DND-41 (cell line): ENCODE results near the gene CALML3.

Experiments
- ATAC-seq: fragments of 200-7000 bp; cut with Tn5 transposase; 3 replicates; pipeline ENCODE4 v1.9.1; 2021; ENCODE audit warnings: low read depth; ENCODE audit not compliant: insufficient read depth
- DNase-seq: peaks from one replicate; pipeline ENCODE4 v3.0.0-alpha.2; 2020
- H2AFZ ChIP-seq: 2 replicates; pipeline ENCODE4 v1.6.0; 2012; ENCODE audit warnings: low read depth, low read length
- H3K27ac ChIP-seq: 2 replicates; pipeline ENCODE4 v1.5.1; 2012; ENCODE audit warnings: low read length, inconsistent platforms
- H3K27me3 ChIP-seq: fragments of 200-600 bp; sonication (generic); 2 replicates; pipeline ENCODE4 v1.6.0; 2012; ENCODE audit warnings: low read length, mild to moderate bottlenecking, inconsistent platforms; ENCODE audit not compliant: insufficient read depth, poor library complexity
- H3K36me3 ChIP-seq: 2 replicates; pipeline ENCODE4 v1.5.1; 2012; ENCODE audit warnings: low read length, inconsistent platforms; ENCODE audit not compliant: insufficient read depth
- H3K4me1 ChIP-seq: 2 replicates; pipeline ENCODE4 v1.5.1; 2012; ENCODE audit warnings: mild to moderate bottlenecking, low read length; ENCODE audit not compliant: insufficient read depth
- H3K4me2 ChIP-seq: 2 replicates; pipeline ENCODE4 v1.6.0; 2012; ENCODE audit warnings: mild to moderate bottlenecking, moderate library complexity, low read length, inconsistent platforms; ENCODE audit not compliant: insufficient read depth
- H3K4me3 ChIP-seq, 2 experiments: fragments of 200-600 bp in 1 of 2; shearing (Covaris generic) in 1 of 2; 2 replicates each; pipeline ENCODE4 v1.5.1; 2012 to 2016; ENCODE audit warnings: inconsistent platforms in 2 of 2, low read length in 2 of 2, mild to moderate bottlenecking in 2 of 2, low read depth in 1 of 2, moderate library complexity in 1 of 2
- H3K79me2 ChIP-seq: 2 replicates; pipeline ENCODE4 v1.6.0; 2012; ENCODE audit warnings: low read length, inconsistent platforms; ENCODE audit not compliant: insufficient read depth
- H3K9ac ChIP-seq: 2 replicates; pipeline ENCODE4 v1.6.0; 2012; ENCODE audit warnings: low read depth, mild to moderate bottlenecking, inconsistent platforms, low read length, moderate library complexity
- H3K9me3 ChIP-seq: 2 replicates; pipeline ENCODE4 v1.5.1; 2012; ENCODE audit warnings: low read length, moderate library complexity, mild to moderate bottlenecking, inconsistent platforms; ENCODE audit not compliant: insufficient read depth, severe bottlenecking
- H4K20me1 ChIP-seq: 2 replicates; pipeline ENCODE4 v1.6.0; 2012; ENCODE audit warnings: low read length; ENCODE audit not compliant: insufficient read depth
- EZH2 ChIP-seq: IDR thresholded peaks from 3 replicates; pipeline ENCODE4 v1.6.1; 2012; ENCODE audit warnings: borderline replicate concordance, low read depth, mild to moderate bottlenecking, moderate library complexity, low read length, inconsistent platforms; ENCODE audit not compliant: severe bottlenecking
- TF ChIP-seq, protein P1 (sequence below): IDR thresholded peaks from 2 replicates; pipeline ENCODE4 v1.5.1; 2012; ENCODE audit warnings: borderline replicate concordance, low read length, moderate library complexity, mild to moderate bottlenecking; ENCODE audit not compliant: poor library complexity, severe bottlenecking; ENCODE audit errors: extremely low read depth

CALML3 gene

DNA sequence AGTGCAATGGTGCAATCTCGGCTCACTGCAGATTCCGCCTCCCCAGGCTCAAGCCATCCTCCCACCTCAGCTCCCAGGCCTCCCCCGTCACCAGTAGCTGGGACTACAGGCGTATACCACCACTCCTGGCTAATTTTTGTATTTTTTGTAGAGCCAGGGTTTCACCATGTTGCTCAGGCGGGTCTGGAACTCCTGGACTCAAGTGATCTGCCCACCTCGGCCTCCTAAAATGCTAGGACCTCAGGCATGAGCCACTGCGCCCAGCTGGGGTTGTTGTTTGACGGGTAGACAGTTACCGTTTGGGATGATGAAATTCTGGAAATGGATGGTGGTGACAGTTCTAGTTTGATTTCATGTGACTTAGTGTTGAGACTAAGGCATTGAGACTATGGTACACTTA is 15.3 kb downstream of the CALML3 start:
- H3K4me3 ChIP-seq, result no peak overlapping the region

DNA sequence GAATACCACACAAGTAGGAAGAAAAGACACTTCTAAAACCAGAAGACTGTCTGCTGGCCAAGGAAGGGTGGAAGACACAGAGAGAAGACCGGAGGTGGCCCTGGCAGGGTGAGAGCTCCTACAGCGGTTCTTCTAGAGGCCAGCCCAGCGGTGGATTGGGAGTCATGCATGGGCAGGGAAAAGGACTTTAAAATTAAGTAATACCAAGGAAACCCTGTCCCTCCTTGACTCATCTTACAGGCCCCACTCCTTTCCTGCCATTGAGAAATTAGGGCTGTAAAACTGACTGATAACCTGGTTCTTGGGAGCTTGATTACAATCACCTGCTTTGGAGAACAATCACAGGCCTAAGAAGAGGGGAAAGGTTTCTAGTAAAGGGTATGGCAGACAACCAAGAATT is 16.1 kb downstream of the CALML3 start:
- Histone ChIP-seq H3K4me3 (no peak overlapping the region), H2AFZ (no peak overlapping the region), H4K20me1 (no peaks in the 10 kb centered on the region), H3K4me1 (no peaks in the 10 kb centered on the region), H3K36me3 (no peaks in the 10 kb centered on the region), H3K4me2 (no peak overlapping the region), H3K27me3 (peaks cover 10% of the 10 kb centered on the region), H3K27ac (no peak overlapping the region), H3K79me2 (no peaks in the 10 kb centered on the region), H3K9ac (no peak overlapping the region), H3K9me3 (peaks cover 4% of the 10 kb centered on the region)
- ATAC-seq (no peak), DNase-seq (no peak)
- no peak for TF ChIP-seq EZH2

More for the DNA sequence above, 15.3 kb downstream of the CALML3 start:
- H3K27ac ChIP-seq, result no peak overlapping the region
- TF ChIP-seq, protein P1, sequence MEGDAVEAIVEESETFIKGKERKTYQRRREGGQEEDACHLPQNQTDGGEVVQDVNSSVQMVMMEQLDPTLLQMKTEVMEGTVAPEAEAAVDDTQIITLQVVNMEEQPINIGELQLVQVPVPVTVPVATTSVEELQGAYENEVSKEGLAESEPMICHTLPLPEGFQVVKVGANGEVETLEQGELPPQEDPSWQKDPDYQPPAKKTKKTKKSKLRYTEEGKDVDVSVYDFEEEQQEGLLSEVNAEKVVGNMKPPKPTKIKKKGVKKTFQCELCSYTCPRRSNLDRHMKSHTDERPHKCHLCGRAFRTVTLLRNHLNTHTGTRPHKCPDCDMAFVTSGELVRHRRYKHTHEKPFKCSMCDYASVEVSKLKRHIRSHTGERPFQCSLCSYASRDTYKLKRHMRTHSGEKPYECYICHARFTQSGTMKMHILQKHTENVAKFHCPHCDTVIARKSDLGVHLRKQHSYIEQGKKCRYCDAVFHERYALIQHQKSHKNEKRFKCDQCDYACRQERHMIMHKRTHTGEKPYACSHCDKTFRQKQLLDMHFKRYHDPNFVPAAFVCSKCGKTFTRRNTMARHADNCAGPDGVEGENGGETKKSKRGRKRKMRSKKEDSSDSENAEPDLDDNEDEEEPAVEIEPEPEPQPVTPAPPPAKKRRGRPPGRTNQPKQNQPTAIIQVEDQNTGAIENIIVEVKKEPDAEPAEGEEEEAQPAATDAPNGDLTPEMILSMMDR, result no peak
- TF ChIP-seq EZH2, result no peak
- no peak overlapping the region for H3K4me2 ChIP-seq
- H3K36me3 ChIP-seq, result no peaks in the 10 kb centered on the region
- no peaks in the 10 kb centered on the region for H4K20me1 ChIP-seq
- H3K79me2 ChIP-seq, result no peaks in the 10 kb centered on the region
- DNase-seq (no peak), ATAC-seq (no peak)
- H3K9ac ChIP-seq, result no peak overlapping the region
- H3K4me1 ChIP-seq, result no peaks in the 10 kb centered on the region
- no peak overlapping the region for H2AFZ ChIP-seq
- H3K9me3 ChIP-seq, result peaks cover 4% of the 10 kb centered on the region
- peaks cover 10% of the 10 kb centered on the region for H3K27me3 ChIP-seq

DNA sequence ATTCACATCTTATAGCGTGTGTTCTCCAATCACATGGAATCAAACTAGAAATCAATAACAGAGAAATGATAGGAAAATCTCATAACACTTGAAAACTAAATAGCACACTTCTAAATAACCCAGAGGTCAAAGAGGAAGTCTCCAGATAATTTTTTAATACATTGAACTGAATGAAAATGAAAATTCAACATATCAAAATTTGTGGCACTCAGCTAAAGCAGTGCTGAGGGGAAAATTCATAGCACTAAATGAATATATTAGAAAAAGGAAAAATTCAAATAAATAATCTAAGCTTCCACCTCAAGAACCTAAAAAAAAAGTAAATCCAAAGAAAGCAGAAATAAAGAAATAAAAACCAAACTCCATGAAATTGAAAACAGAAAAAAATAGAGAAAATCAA is 17.3 kb downstream of the CALML3 start:
- Histone ChIP-seq H3K4me3 (no peak overlapping the region), H3K27me3 (peaks cover 8% of the 10 kb centered on the region), H3K27ac (no peak overlapping the region), H3K4me2 (no peak overlapping the region), H3K9me3 (peaks cover 4% of the 10 kb centered on the region), H3K79me2 (no peaks in the 10 kb centered on the region), H3K36me3 (no peaks in the 10 kb centered on the region), H3K9ac (no peak overlapping the region), H3K4me1 (no peaks in the 10 kb centered on the region), H2AFZ (no peak overlapping the region), H4K20me1 (no peaks in the 10 kb centered on the region)
- DNase-seq (no peak), ATAC-seq (no peak)
- TF ChIP-seq EZH2, result no peak
- TF ChIP-seq, protein P1, result no peak

DNA sequence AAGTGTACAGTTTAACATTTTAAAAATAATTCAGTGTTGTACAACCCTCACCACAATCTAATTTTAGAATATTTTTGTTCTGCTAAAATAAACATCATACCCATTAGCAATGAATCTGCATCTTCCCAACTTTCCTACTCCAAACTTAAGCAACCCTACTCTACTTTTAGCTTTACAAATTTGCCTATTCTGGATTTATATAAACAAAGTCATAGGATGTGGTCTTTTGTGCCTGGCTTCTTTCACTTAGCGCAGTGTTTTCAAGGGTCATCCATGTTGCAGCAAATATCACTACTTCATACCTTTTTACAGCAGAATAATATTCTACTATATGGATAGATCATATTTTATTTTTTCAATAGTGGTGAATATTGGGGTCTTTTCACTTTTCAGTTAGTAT is 18.9 kb downstream of the CALML3 start:
- TF ChIP-seq, protein P1, result no peak
- TF ChIP-seq EZH2, result no peak
- no peaks in the 10 kb centered on the region for H3K36me3 ChIP-seq
- H2AFZ ChIP-seq, result no peak overlapping the region
- no peaks in the 10 kb centered on the region for H3K79me2 ChIP-seq
- no peaks in the 10 kb centered on the region for H4K20me1 ChIP-seq
- H3K27me3 ChIP-seq, result peaks cover 6% of the 10 kb centered on the region
- DNase-seq, result no peak
- H3K27ac ChIP-seq, result no peak overlapping the region
- no peak overlapping the region for H3K9ac ChIP-seq
- no peak overlapping the region for H3K4me3 ChIP-seq
- ATAC-seq, result no peak
- peaks cover 2% of the 10 kb centered on the region; the same call in 1 of the 2 replicates for H3K4me1 ChIP-seq
- peaks cover 4% of the 10 kb centered on the region for H3K9me3 ChIP-seq
- H3K4me2 ChIP-seq, result no peak overlapping the region
